HFF-Myc (cell line): ENCODE measurements around the gene ZFR.

Source experiments
- DNase-seq: peaks from one replicate; pipeline ENCODE4 v3.0.0-alpha.2; 2011; ENCODE audit warnings: low read depth; ENCODE audit errors: extremely low read depth
- H3K4me3 ChIP-seq: replicated peaks from 2 replicates; pipeline ENCODE4 v1.5.1; 2011; ENCODE audit warnings: low read depth, mild to moderate bottlenecking, control low read depth, low read length
- CTCF ChIP-seq: IDR thresholded peaks from 2 replicates; pipeline ENCODE4 v1.5.1; 2012; ENCODE audit warnings: mild to moderate bottlenecking, low read depth, low read length, control low read depth; ENCODE audit errors: missing control alignments

ZFR gene

GRCh38 chr5:32479096-32479495, 34.6 kb upstream of the ZFR start:
- H3K4me3 ChIP-seq: no peak overlapping the region
- no peak for DNase-seq
- TF ChIP-seq CTCF: no peak

GRCh38 chr5:32476891-32477290, 32.4 kb upstream of the ZFR start:
- DNase-seq: no peak
- no peak overlapping the region for H3K4me3 ChIP-seq
- TF ChIP-seq CTCF: no peak

GRCh38 chr5:32475334-32476097, 31.0 kb upstream of the ZFR start:
- H3K4me3 ChIP-seq: no peak overlapping the region
- no peak for DNase-seq
- no peak for TF ChIP-seq CTCF

GRCh38 chr5:32474209-32474854, 29.8 kb upstream of the ZFR start:
- no peak for TF ChIP-seq CTCF
- H3K4me3 ChIP-seq: no peak overlapping the region
- no peak for DNase-seq

GRCh38 chr5:32473072-32473471, 28.5 kb upstream of the ZFR start:
- no peak for TF ChIP-seq CTCF
- no peak for DNase-seq
- H3K4me3 ChIP-seq: no peak overlapping the region

GRCh38 chr5:32471784-32472183, 27.2 kb upstream of the ZFR start:
- no peak overlapping the region for H3K4me3 ChIP-seq
- DNase-seq: no peak
- TF ChIP-seq CTCF: no peak
